Progenitor cell of endocrine pancreas (in vitro differentiated cells): Measurements from ENCODE around the gene PDSS2. TPM values are rescaled to one million over a fixed set of nuclear protein-coding genes. Genes with fewer than 3 reads are reported as not detected.
"Not testable (repeated sequence)": the region's sequence is repeated elsewhere in the genome, so short reads cannot be mapped to it uniquely, and the experiment has no call there.

Source experiments
- DNase-seq: peaks from one replicate; pipeline ENCODE4 v3.0.0; 2021; ENCODE audit warnings: low spot score; ENCODE audit not compliant: unreplicated experiment
- H3K27ac Mint-ChIP-seq: 2 replicates; pipeline ENCODE4 v1.8.0; 2021; ENCODE audit warnings: mild to moderate bottlenecking, moderate library complexity, mixed read lengths
- H3K27me3 Mint-ChIP-seq: 2 replicates; pipeline ENCODE4 v1.8.0; 2021; ENCODE audit warnings: mixed read lengths
- H3K36me3 Mint-ChIP-seq: 2 replicates; pipeline ENCODE4 v1.8.0; 2022; ENCODE audit warnings: mixed read lengths; ENCODE audit not compliant: insufficient read depth
- H3K4me1 Mint-ChIP-seq: 2 replicates; pipeline ENCODE4 v1.8.0; 2021; ENCODE audit warnings: low read depth, mixed read lengths
- H3K4me3 Mint-ChIP-seq: 2 replicates; pipeline ENCODE4 v1.8.0; 2021; ENCODE audit warnings: low read depth, mild to moderate bottlenecking, moderate library complexity, mixed read lengths
- H3K9me3 Mint-ChIP-seq: 2 replicates; pipeline ENCODE4 v1.8.0; 2021; ENCODE audit warnings: low read depth, mixed read lengths
- total RNA-seq: library from RNA; stranded (reverse); gene quantifications from 2 replicates; pipeline ENCODE4 v1.2.1, GENCODE V29; 2021
- TF ChIP-seq, protein P1 (sequence below): fragments of 200-600 bp; sonication (generic); IDR thresholded peaks from one replicate; pipeline ENCODE4 v1.5.0; 2021; ENCODE audit warnings: antibody characterized with exemption, mild to moderate bottlenecking; ENCODE audit not compliant: unreplicated experiment

The PDSS2 gene
- total RNA-seq, 1 donor from 2014 or later = 12.8 TPM

- TF ChIP-seq, protein P1, sequence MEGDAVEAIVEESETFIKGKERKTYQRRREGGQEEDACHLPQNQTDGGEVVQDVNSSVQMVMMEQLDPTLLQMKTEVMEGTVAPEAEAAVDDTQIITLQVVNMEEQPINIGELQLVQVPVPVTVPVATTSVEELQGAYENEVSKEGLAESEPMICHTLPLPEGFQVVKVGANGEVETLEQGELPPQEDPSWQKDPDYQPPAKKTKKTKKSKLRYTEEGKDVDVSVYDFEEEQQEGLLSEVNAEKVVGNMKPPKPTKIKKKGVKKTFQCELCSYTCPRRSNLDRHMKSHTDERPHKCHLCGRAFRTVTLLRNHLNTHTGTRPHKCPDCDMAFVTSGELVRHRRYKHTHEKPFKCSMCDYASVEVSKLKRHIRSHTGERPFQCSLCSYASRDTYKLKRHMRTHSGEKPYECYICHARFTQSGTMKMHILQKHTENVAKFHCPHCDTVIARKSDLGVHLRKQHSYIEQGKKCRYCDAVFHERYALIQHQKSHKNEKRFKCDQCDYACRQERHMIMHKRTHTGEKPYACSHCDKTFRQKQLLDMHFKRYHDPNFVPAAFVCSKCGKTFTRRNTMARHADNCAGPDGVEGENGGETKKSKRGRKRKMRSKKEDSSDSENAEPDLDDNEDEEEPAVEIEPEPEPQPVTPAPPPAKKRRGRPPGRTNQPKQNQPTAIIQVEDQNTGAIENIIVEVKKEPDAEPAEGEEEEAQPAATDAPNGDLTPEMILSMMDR = no peak
- no peak overlapping the region for H3K27ac Mint-ChIP-seq
- peaks cover 3% of the 10 kb centered on the region for H3K9me3 Mint-ChIP-seq
- H3K4me3 Mint-ChIP-seq = no peak overlapping the region
- DNase-seq = no peak
- H3K27me3 Mint-ChIP-seq = no peaks in the 10 kb centered on the region
- H3K4me1 Mint-ChIP-seq = peaks cover 12% of the 10 kb centered on the region
- H3K36me3 Mint-ChIP-seq = no peaks in the 10 kb centered on the region
Observed at GRCh38 chr6:107314531-107314939, 144.8 kb downstream of the PDSS2 start.

- Mint-ChIP-seq H3K27ac (no peak overlapping the region), H3K9me3 (peaks cover 3% of the 10 kb centered on the region), H3K4me3 (no peak overlapping the region), H3K27me3 (no peaks in the 10 kb centered on the region), H3K4me1 (peaks cover 12% of the 10 kb centered on the region), H3K36me3 (no peaks in the 10 kb centered on the region)
- DNase-seq = no peak
- TF ChIP-seq, protein P1 = no peak
Observed at GRCh38 chr6:107313776-107314175, 145.6 kb downstream of the PDSS2 start.

- H3K27me3 Mint-ChIP-seq = no peaks in the 10 kb centered on the region
- no peak for DNase-seq
- no peaks in the 10 kb centered on the region for H3K36me3 Mint-ChIP-seq
- H3K27ac Mint-ChIP-seq = no peak overlapping the region
- peaks cover 3% of the 10 kb centered on the region for H3K9me3 Mint-ChIP-seq
- peaks cover 10% of the 10 kb centered on the region for H3K4me1 Mint-ChIP-seq
- no peak overlapping the region for H3K4me3 Mint-ChIP-seq
- TF ChIP-seq, protein P1 = no peak
Observed at GRCh38 chr6:107310362-107310761, 149.0 kb downstream of the PDSS2 start.

DNA sequence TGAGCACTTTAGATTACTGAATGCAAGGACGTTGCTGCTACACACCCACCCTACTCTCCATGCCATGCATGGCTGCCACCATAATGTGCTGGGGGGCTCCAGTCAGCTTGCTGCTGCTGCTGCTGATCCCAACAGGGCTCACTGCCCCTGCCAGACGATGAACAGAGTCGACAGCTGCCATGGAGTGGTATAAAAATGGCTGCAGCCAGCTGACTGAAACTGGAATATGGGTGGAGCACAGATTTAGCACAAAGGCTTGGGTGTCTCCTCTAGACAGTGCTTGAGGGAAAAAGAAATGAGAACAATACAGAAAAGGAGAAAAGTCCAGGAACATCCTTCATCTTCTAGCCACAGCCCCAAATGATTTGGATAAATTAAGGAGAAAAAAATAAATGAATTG lies 150.7 kb downstream of the PDSS2 start:
- Mint-ChIP-seq H3K27ac (no peak overlapping the region), H3K36me3 (no peaks in the 10 kb centered on the region), H3K27me3 (no peaks in the 10 kb centered on the region), H3K4me3 (no peak overlapping the region), H3K9me3 (peaks cover 3% of the 10 kb centered on the region), H3K4me1 (peaks cover 6% of the 10 kb centered on the region)
- no peak for DNase-seq
- TF ChIP-seq, protein P1 = no peak

GRCh38 chr6:107305994-107306393 lies 153.4 kb downstream of the PDSS2 start:
- H3K27me3 Mint-ChIP-seq, DNase-seq, H3K36me3 Mint-ChIP-seq, H3K4me3 Mint-ChIP-seq, H3K4me1 Mint-ChIP-seq, H3K9me3 Mint-ChIP-seq, H3K27ac Mint-ChIP-seq: not testable (repeated sequence)

DNA sequence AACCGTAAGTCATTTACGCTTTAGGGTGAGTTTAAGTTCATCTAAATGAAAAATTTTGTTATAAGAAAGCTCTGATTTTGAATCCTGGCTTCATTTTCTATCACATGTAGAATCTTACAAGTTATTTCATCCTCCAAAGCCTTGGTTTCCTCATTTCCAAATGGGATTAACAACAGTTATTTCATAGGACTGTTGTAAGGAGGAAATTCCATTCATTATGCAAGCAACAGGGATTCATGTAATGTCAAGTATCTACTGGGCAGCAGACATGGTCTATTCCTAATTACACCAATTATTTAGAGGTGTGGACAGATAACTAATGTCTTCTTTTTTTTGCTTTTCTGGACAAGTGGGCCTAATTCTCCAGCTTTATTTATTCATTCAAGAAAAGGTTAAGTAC lies 154.0 kb downstream of the PDSS2 start:
- DNase-seq = no peak
- Mint-ChIP-seq H3K27ac (no peak overlapping the region), H3K27me3 (no peaks in the 10 kb centered on the region), H3K36me3 (no peaks in the 10 kb centered on the region), H3K4me3 (no peak overlapping the region), H3K9me3 (peaks cover 1% of the 10 kb centered on the region), H3K4me1 (no peaks in the 10 kb centered on the region)
- TF ChIP-seq, protein P1 = no peak
